NCI-H2081 treated with DMSO at 0.1 percent for 48 hours (cell line): ENCODE data around the gene GRK3.

Source experiments
- DNase-seq: peaks from one replicate; lab custom pipeline; 2025; lab: John Stamatoyannopoulos, UW

GRK3 gene

GRCh38 chr22:25663654-25664053, 99.2 kb downstream of the GRK3 start:
- no peak for DNase-seq

- no peak for DNase-seq
Measured at GRCh38 chr22:25666308-25666707, 101.8 kb downstream of the GRK3 start.

GRCh38 chr22:25668437-25668836, 104.0 kb downstream of the GRK3 start:
- DNase-seq = no peak

GRCh38 chr22:25669253-25670069, 105.0 kb downstream of the GRK3 start:
- no peak for DNase-seq

- DNase-seq = no peak
Measured at GRCh38 chr22:25670070-25670461, 105.6 kb downstream of the GRK3 start.

- DNase-seq = no peak
Measured at GRCh38 chr22:25672289-25673084, 108.0 kb downstream of the GRK3 start.

GRCh38 chr22:25673713-25674112, 109.2 kb downstream of the GRK3 start:
- DNase-seq = no peak

- DNase-seq = no peak
Measured at GRCh38 chr22:25677631-25678030, 113.2 kb downstream of the GRK3 start.

GRCh38 chr22:25680051-25680450, 115.6 kb downstream of the GRK3 start:
- DNase-seq = no peak

- no peak for DNase-seq
Measured at GRCh38 chr22:25680956-25681355, 116.5 kb downstream of the GRK3 start.

- no peak for DNase-seq
Measured at GRCh38 chr22:25682109-25682508, 117.6 kb downstream of the GRK3 start.

- DNase-seq = no peak
Measured at GRCh38 chr22:25688627-25689026, 124.2 kb downstream of the GRK3 start.

- DNase-seq = no peak
Measured at GRCh38 chr22:25689631-25690030, 125.2 kb downstream of the GRK3 start.

GRCh38 chr22:25690798-25691197, 126.3 kb downstream of the GRK3 start:
- no peak for DNase-seq

- DNase-seq = no peak
Measured at GRCh38 chr22:25692397-25693267, 128.2 kb downstream of the GRK3 start.

GRCh38 chr22:25693268-25693565, 128.7 kb downstream of the GRK3 start:
- DNase-seq = no peak

GRCh38 chr22:25694196-25694907, 129.9 kb downstream of the GRK3 start:
- no peak for DNase-seq

- DNase-seq = no peak
Measured at GRCh38 chr22:25695146-25695545, 130.7 kb downstream of the GRK3 start.

- DNase-seq = no peak
Measured at GRCh38 chr22:25696763-25697162, 132.3 kb downstream of the GRK3 start.

- no peak for DNase-seq
Measured at GRCh38 chr22:25697181-25697664, 132.7 kb downstream of the GRK3 start.

GRCh38 chr22:25697978-25698377, 133.5 kb downstream of the GRK3 start:
- DNase-seq = no peak

GRCh38 chr22:25698461-25698860, 134.0 kb downstream of the GRK3 start:
- no peak for DNase-seq
